Endothelial cell of umbilical vein (primary cell): Measurements from ENCODE around the gene MYO9B. TPM values are rescaled to one million over a fixed set of nuclear protein-coding genes. Genes with fewer than 3 reads are reported as not detected.

Source experiments
- BruUV-seq: library from RNA; stranded (reverse); fragments of 400-500 nt; replicated peaks from 2 replicates; lab custom pipeline; 2021; lab: Mats Ljungman, UMichigan
- CTCF ChIA-PET: fragments of 300-600, 350-600 bp; sonication (Branson Sonifier 250); formaldehyde crosslinking; loops from one replicate; lab custom pipeline; 2021; ENCODE audit warnings: antibody characterized with exemption, inconsistent platforms; lab: Charles Lee
- POLR2A ChIA-PET: fragments of 300-600, 350-600 bp; sonication (Branson Sonifier 250); formaldehyde crosslinking; loops from one replicate; lab custom pipeline; 2021; ENCODE audit warnings: antibody characterized with exemption, inconsistent platforms; lab: Charles Lee
- DNase-seq: peaks from one replicate; pipeline ENCODE4 v3.0.0-alpha.2; 2011; ENCODE audit warnings: low read depth, low spot score
- FAIRE-seq: peaks from 2 replicates; lab custom pipeline; 2011; peaks lifted over from hg19 to GRCh38; lab: Jason Lieb, UNC
- H2AFZ ChIP-seq: 2 replicates; pipeline ENCODE4 v1.6.0; 2012; ENCODE audit warnings: low read depth, low read length, control low read depth, inconsistent platforms
- H3K27ac ChIP-seq: 2 replicates; pipeline ENCODE4 v1.5.1; 2011; ENCODE audit warnings: low read depth, mild to moderate bottlenecking, control low read depth, low read length, moderate library complexity; ENCODE audit not compliant: insufficient read depth
- H3K27me3 ChIP-seq, 2 experiments: 2 replicates each; pipeline versions ENCODE4 v1.6.0 to v1.6.1; 2011; ENCODE audit warnings: low read length in 2 of 2, mixed read lengths in 1 of 2; ENCODE audit not compliant: control insufficient read depth in 2 of 2, insufficient read depth in 2 of 2
- H3K36me3 ChIP-seq, 2 experiments: 2 replicates in 1 of 2; 3 replicates in 1 of 2; pipeline ENCODE4 v1.5.1; 2011; ENCODE audit warnings: low read length in 2 of 2, mild to moderate bottlenecking in 1 of 2, moderate library complexity in 1 of 2; ENCODE audit not compliant: control insufficient read depth in 2 of 2, insufficient read depth in 2 of 2; ENCODE audit errors: extremely low read depth in 1 of 2
- H3K4me1 ChIP-seq: 3 replicates; pipeline ENCODE4 v1.5.1; 2011; ENCODE audit warnings: mild to moderate bottlenecking, low read length; ENCODE audit not compliant: control insufficient read depth, insufficient read depth; ENCODE audit errors: extremely low read depth
- H3K4me2 ChIP-seq: 2 replicates; pipeline ENCODE4 v1.6.1; 2011; ENCODE audit warnings: low read length, control low read depth, mixed read lengths; ENCODE audit not compliant: insufficient read depth
- H3K4me3 ChIP-seq, 3 experiments: fragments of 200-600 bp in 1 of 3; sonication (generic), shearing (Covaris generic) in 1 of 3; replicated peaks in 1 of 3; 2 replicates each; pipeline ENCODE4 v1.5.1; 2011 to 2016; ENCODE audit warnings: control low read depth in 3 of 3, low read length in 3 of 3, mild to moderate bottlenecking in 2 of 3, inconsistent platforms in 1 of 3, low read depth in 1 of 3, moderate library complexity in 1 of 3; ENCODE audit not compliant: insufficient read depth in 1 of 3
- H3K79me2 ChIP-seq: 2 replicates; pipeline ENCODE4 v1.6.0; 2012; ENCODE audit warnings: low read length, inconsistent platforms; ENCODE audit not compliant: control insufficient read depth, insufficient read depth
- H3K9ac ChIP-seq: replicated peaks from 2 replicates; pipeline ENCODE3; 2011; ENCODE audit warnings: low read length, control low read depth; ENCODE audit not compliant: insufficient read depth; ENCODE audit errors: extremely low read depth
- H3K9me1 ChIP-seq: replicated peaks from 3 replicates; pipeline ENCODE4 v1.6.0; 2011; ENCODE audit warnings: mild to moderate bottlenecking, low read length; ENCODE audit not compliant: control insufficient read depth, insufficient read depth; ENCODE audit errors: extremely low read depth
- H3K9me3 ChIP-seq: replicated peaks from 2 replicates; pipeline ENCODE4 v1.5.1; 2012; ENCODE audit warnings: low read length, inconsistent platforms; ENCODE audit not compliant: control insufficient read depth, insufficient read depth
- H4K20me1 ChIP-seq: replicated peaks from 2 replicates; pipeline ENCODE3; 2011; ENCODE audit warnings: mild to moderate bottlenecking, low read length; ENCODE audit not compliant: control insufficient read depth, insufficient read depth; ENCODE audit errors: extremely low read depth
- EZH2 ChIP-seq: IDR thresholded peaks from 2 replicates; pipeline ENCODE4 v1.6.1; 2012; ENCODE audit warnings: borderline replicate concordance, low read depth, mild to moderate bottlenecking, moderate library complexity, low read length, inconsistent platforms; ENCODE audit not compliant: severe bottlenecking
- FOS ChIP-seq: IDR thresholded peaks from 2 replicates; pipeline ENCODE4 v1.6.1; 2011; ENCODE audit warnings: mild to moderate bottlenecking, low read length, moderate library complexity, borderline replicate concordance; ENCODE audit not compliant: insufficient read depth
- GATA2 ChIP-seq: IDR thresholded peaks from 2 replicates; pipeline ENCODE4 v1.7.0; 2011; ENCODE audit warnings: low read depth, mild to moderate bottlenecking, moderate library complexity, mixed read lengths, low read length; ENCODE audit not compliant: insufficient read length, insufficient read depth
- JUN ChIP-seq: IDR thresholded peaks from 2 replicates; pipeline ENCODE4 v1.6.1; 2011; ENCODE audit warnings: borderline replicate concordance, low read depth; ENCODE audit not compliant: insufficient read length, insufficient read depth
- MYC ChIP-seq: IDR thresholded peaks from one replicate; pipeline ENCODE4 v1.6.1; 2011; ENCODE audit warnings: mild to moderate bottlenecking, low read depth, low read length
- POLR2A ChIP-seq: IDR thresholded peaks from 2 replicates; pipeline ENCODE4 v1.6.1; 2012; ENCODE audit warnings: low read depth, mild to moderate bottlenecking, control low read depth, low read length
- POLR2AphosphoS5 ChIP-seq: IDR thresholded peaks from 2 replicates; pipeline ENCODE4 v1.6.1; 2012; ENCODE audit warnings: low read depth, mild to moderate bottlenecking, control low read depth, low read length, moderate library complexity; ENCODE audit not compliant: insufficient read depth
- dilution Hi-C: fragments of 300-500 bp; cut with MboI; formaldehyde crosslinking; loops from one replicate; pipeline ENCODE4 v1.15.0; 2019; ENCODE audit warnings: low sequenced_read_pairs; ENCODE audit not compliant: extremely low pct_ligation_motif_present
- intact Hi-C: fragments of 100-400 bp; cut with micrococcal nuclease; formaldehyde crosslinking; loops from one replicate; pipeline ENCODE4 v1.10.0; 2022
- polyA plus RNA-seq, 4 experiments: library from polyadenylated mRNA; depleted of rRNA in 3 of 4; stranded (reverse) in 3 of 4; unstranded in 1 of 4; fragments of >200 nt; gene quantifications; 2 replicates each; pipeline versions ENCODE4 v1.2.1 to v1.2.3, GENCODE V29; 2011 to 2012; ENCODE audit warnings: missing spikeins in 1 of 4
- total RNA-seq: library from RNA; stranded (reverse); gene quantifications from 2 replicates; pipeline ENCODE4 v1.2.3, GENCODE V29; 2021
- TF ChIP-seq, protein P1 (sequence below), 2 donors: IDR thresholded peaks; 1 replicate in 1 of 2; 2 replicates in 1 of 2; pipeline ENCODE4 v1.5.1; 2011; ENCODE audit warnings: low read length in 2 of 2, mild to moderate bottlenecking in 2 of 2, moderate library complexity in 2 of 2, control low read depth in 1 of 2, inconsistent platforms in 1 of 2, low read depth in 1 of 2; ENCODE audit not compliant: insufficient read depth in 1 of 2; ENCODE audit errors: extremely low read depth in 1 of 2

The MYO9B gene
- total and polyA plus RNA-seq, 2 donors (not counting 3 experiments of a cell fraction or from before 2014, with no cell fraction given): 64.4 to 119 TPM

DNA sequence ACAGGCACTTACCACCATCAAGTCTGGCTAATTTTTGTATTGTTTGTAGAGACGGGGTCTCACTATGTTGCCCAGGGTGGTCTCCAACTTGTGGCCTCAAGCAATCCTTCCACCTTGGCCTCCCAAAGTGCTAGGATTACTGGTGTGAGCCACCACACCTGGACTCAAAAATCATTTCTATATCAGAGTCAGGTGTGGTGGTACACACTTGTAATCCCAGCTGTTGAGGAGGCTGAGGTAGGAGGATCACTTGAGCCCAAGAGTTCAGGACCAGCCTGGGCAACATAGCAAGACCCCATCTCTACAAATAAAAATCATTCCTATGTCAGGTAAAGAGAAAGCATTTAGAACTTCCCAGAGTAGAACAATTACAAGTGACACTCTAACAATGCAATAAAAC is 48.4 kb downstream of the MYO9B start:
- peaks cover 0 to 2% of the 10 kb centered on the region in 2 experiments for H3K36me3 ChIP-seq
- H3K27ac ChIP-seq: no peak overlapping the region
- POLR2A ChIA-PET: no interaction called here
- TF ChIP-seq POLR2AphosphoS5 (no peak), JUN (no peak), FOS (no peak), EZH2 (no peak), GATA2 (no peak), MYC (no peak), POLR2A (no peak)
- TF ChIP-seq, protein P1, sequence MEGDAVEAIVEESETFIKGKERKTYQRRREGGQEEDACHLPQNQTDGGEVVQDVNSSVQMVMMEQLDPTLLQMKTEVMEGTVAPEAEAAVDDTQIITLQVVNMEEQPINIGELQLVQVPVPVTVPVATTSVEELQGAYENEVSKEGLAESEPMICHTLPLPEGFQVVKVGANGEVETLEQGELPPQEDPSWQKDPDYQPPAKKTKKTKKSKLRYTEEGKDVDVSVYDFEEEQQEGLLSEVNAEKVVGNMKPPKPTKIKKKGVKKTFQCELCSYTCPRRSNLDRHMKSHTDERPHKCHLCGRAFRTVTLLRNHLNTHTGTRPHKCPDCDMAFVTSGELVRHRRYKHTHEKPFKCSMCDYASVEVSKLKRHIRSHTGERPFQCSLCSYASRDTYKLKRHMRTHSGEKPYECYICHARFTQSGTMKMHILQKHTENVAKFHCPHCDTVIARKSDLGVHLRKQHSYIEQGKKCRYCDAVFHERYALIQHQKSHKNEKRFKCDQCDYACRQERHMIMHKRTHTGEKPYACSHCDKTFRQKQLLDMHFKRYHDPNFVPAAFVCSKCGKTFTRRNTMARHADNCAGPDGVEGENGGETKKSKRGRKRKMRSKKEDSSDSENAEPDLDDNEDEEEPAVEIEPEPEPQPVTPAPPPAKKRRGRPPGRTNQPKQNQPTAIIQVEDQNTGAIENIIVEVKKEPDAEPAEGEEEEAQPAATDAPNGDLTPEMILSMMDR (IDR thresholded peaks at IDR 0.05; ENCODE audit: extremely low read depth in 1 of 2, insufficient read depth in 1 of 2, low read depth in 1 of 2, low read length in 2 of 2): no peak
- no peak overlapping the region for H3K4me3 ChIP-seq
- FAIRE-seq (no peak), DNase-seq (no peak)
- H3K27me3 ChIP-seq: no peaks in the 10 kb centered on the region
- peaks cover 22% of the 10 kb centered on the region for H3K79me2 ChIP-seq
- dilution Hi-C loops (no loop called here), intact Hi-C loops (no loop called here)
- H3K4me1 ChIP-seq: no peaks in the 10 kb centered on the region
- no peaks in the 10 kb centered on the region for H3K9me3 ChIP-seq
- H3K9me1 ChIP-seq: no peaks in the 10 kb centered on the region
- H3K4me2 ChIP-seq: no peak overlapping the region
- no peak overlapping the region for H2AFZ ChIP-seq
- CTCF ChIA-PET: interaction anchor here (1.2 kb wide), 1 partner anchor 409 kb away, joined by 3 read pairs; no protein-coding TSS in a partner anchor
- H3K9ac ChIP-seq: no peak overlapping the region
- BruUV-seq: no TSS peak
- H4K20me1 ChIP-seq: no peaks in the 10 kb centered on the region
